ENCODE results near the gene AFAP1.

AFAP1 gene

DNA sequence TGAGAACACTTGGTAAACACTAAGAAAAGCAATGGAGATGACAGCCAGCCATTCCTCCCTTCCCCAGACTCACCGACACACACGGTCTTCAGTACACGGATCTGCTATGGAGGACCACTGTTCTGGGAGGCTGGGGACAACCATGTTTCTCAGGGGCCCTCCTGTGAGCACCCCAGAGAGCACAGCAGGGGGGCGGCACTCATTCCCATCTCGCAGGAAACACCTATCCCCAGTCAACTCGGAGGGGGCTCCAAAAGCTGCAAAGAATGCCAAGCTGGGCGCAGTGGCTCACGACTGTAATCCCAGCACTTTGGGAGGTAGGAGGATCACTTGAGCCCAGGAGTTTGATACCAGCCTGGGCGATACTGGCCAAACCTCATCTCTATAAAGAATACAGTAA, 172.1 kb downstream of the AFAP1 start:
- H3K4me1 ChIP-seq (ENCODE audit: control insufficient read depth in 2 of 2, insufficient read depth in 2 of 2, low read length in 2 of 2): peaks cover 11% of the 10 kb centered on the region in 2 donors
- no peak overlapping the region for H3K27ac ChIP-seq (ENCODE audit: low read depth in 2 of 2, low read length in 2 of 2)
- no peak overlapping the region for H3K9ac ChIP-seq (ENCODE audit: low read depth in 1 of 2, low read length in 2 of 2)
- peaks cover 42 to 48% of the 10 kb centered on the region in 2 donors for H3K36me3 ChIP-seq (ENCODE audit: control insufficient read depth in 2 of 2, insufficient read depth in 2 of 2, low read length in 2 of 2)
- H3K9me3 ChIP-seq (ENCODE audit: control insufficient read depth in 2 of 2, low read length in 2 of 2): no peaks in the 10 kb centered on the region
- H3K27me3 ChIP-seq (ENCODE audit: control insufficient read depth in 2 of 2, insufficient read depth in 2 of 2, low read length in 2 of 2): no peaks in the 10 kb centered on the region
- no peak overlapping the region for H3K4me3 ChIP-seq (ENCODE audit: low read length in 2 of 2)

DNA sequence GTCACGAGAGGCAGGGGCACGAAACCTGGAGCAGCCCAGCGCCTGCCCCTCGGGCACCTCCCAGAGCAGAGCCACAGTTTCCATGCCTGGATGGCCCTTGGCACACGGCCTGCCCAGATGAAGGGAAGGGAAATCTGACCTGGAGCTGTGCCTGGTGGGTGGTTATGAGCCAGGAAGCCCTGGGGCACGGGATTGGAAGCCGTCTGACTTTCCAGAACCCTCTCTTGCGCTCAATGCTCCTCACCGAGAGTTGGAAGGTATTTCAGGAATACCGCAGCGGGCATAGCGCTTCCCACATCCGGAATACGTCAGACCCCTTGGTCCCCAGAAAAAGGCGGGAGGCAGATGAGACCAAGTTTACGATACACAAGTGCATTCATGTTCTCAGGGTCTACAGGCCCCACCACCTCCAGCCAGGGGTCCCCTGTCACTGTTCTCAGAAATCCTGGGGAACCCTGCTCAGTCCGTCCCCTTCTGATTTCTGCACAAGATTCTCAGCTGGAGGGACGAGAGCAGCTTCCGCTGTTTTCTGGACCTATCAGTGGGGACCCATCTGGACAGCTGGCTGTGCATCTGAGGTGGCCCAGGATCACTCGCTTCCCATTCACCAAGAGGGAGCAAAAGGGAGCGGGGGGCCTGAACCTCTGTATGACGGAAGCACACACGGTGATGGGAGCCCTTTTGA, 172.9 kb downstream of the AFAP1 start:
- Histone ChIP-seq H3K9me3 (ENCODE audit: control insufficient read depth in 2 of 2, low read length in 2 of 2) (no peaks in the 10 kb centered on the region), H3K36me3 (ENCODE audit: control insufficient read depth in 2 of 2, insufficient read depth in 2 of 2, low read length in 2 of 2) (peaks cover 42 to 47% of the 10 kb centered on the region in 2 donors), H3K4me1 (ENCODE audit: control insufficient read depth in 2 of 2, insufficient read depth in 2 of 2, low read length in 2 of 2) (peaks cover 3 to 4% of the 10 kb centered on the region in 2 donors), H3K27me3 (ENCODE audit: control insufficient read depth in 2 of 2, insufficient read depth in 2 of 2, low read length in 2 of 2) (no peaks in the 10 kb centered on the region), H3K27ac (ENCODE audit: low read depth in 2 of 2, low read length in 2 of 2) (no peak overlapping the region), H3K4me3 (ENCODE audit: low read length in 2 of 2) (no peak overlapping the region), H3K9ac (ENCODE audit: low read depth in 1 of 2, low read length in 2 of 2) (no peak overlapping the region)

DNA sequence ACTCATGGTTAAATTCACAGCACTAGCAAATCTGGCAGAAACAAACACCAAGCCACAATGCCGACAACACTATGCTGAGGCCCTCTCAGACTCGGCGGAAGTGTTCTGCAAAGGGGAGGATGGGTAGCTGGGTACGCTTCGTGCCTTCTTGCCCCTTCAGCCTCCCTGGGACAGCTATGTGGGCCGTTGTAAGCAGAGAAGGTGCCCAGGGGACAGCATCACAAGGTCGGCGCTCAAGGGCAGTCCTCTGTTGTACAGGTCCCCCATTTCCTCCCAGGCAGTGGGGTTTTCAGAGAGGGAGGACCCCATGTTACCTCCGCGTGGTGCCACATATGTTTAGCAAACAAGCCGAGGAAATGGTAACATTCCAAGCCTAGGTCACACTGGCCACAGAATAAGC, 173.6 kb downstream of the AFAP1 start:
- H3K36me3 ChIP-seq (ENCODE audit: control insufficient read depth in 2 of 2, insufficient read depth in 2 of 2, low read length in 2 of 2): peaks cover 45 to 52% of the 10 kb centered on the region in 2 donors
- no peaks in the 10 kb centered on the region for H3K4me1 ChIP-seq (ENCODE audit: control insufficient read depth in 2 of 2, insufficient read depth in 2 of 2, low read length in 2 of 2)
- H3K4me3 ChIP-seq (ENCODE audit: low read length in 2 of 2): no peak overlapping the region
- H3K9ac ChIP-seq (ENCODE audit: low read depth in 1 of 2, low read length in 2 of 2): no peak overlapping the region
- no peaks in the 10 kb centered on the region for H3K9me3 ChIP-seq (ENCODE audit: control insufficient read depth in 2 of 2, low read length in 2 of 2)
- no peak overlapping the region for H3K27ac ChIP-seq (ENCODE audit: low read depth in 2 of 2, low read length in 2 of 2)
- no peaks in the 10 kb centered on the region for H3K27me3 ChIP-seq (ENCODE audit: control insufficient read depth in 2 of 2, insufficient read depth in 2 of 2, low read length in 2 of 2)

DNA sequence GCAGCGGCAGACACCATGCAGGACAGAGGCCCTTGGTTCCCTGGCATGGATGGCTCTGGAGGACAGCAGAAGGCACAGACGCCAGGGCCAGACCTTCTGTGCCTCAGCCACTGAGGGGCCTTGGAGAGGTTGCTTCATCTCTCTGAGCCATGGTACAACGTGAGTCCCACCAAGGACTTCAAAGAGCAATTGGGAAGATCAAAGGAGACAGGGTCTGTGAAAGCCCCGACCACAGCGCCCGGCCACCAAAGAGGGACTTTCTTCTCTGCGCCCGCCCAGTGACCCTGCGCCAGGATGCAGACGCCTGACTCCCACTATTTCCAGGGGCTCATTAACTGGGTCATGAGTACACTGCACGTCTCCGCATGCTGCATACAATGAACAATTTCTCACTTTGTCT, 174.0 kb downstream of the AFAP1 start:
- Histone ChIP-seq H3K36me3 (ENCODE audit: control insufficient read depth in 2 of 2, insufficient read depth in 2 of 2, low read length in 2 of 2) (peaks cover 44 to 51% of the 10 kb centered on the region in 2 donors), H3K4me1 (ENCODE audit: control insufficient read depth in 2 of 2, insufficient read depth in 2 of 2, low read length in 2 of 2) (no peaks in the 10 kb centered on the region), H3K9me3 (ENCODE audit: control insufficient read depth in 2 of 2, low read length in 2 of 2) (no peaks in the 10 kb centered on the region), H3K4me3 (ENCODE audit: low read length in 2 of 2) (no peak overlapping the region), H3K27me3 (ENCODE audit: control insufficient read depth in 2 of 2, insufficient read depth in 2 of 2, low read length in 2 of 2) (no peaks in the 10 kb centered on the region), H3K27ac (ENCODE audit: low read depth in 2 of 2, low read length in 2 of 2) (no peak overlapping the region), H3K9ac (ENCODE audit: low read depth in 1 of 2, low read length in 2 of 2) (no peak overlapping the region)

DNA sequence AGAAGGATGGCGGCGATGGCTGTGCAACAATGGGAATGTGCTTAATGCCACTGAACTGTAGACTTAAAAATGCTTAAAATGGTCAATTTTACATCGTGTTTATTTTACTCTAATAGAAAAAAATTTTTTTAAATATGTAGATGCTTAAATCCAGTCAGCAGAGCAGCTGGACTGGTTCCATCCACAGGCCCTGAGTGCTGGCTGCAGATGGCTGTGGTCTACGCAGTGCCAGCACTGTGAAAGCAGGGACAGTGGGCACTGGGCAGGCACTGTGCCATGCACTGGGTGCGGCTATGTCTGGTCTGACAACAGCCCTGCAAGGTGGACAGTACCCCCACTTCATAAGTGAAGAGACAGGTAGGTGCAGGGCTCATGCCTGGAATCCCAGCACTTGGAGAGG, 175.2 kb downstream of the AFAP1 start:
- Histone ChIP-seq H3K4me3 (ENCODE audit: low read length in 2 of 2) (no peak overlapping the region), H3K36me3 (ENCODE audit: control insufficient read depth in 2 of 2, insufficient read depth in 2 of 2, low read length in 2 of 2) (peaks cover 41 to 51% of the 10 kb centered on the region in 2 donors), H3K9ac (ENCODE audit: low read depth in 1 of 2, low read length in 2 of 2) (no peak overlapping the region), H3K9me3 (ENCODE audit: control insufficient read depth in 2 of 2, low read length in 2 of 2) (no peaks in the 10 kb centered on the region), H3K27ac (ENCODE audit: low read depth in 2 of 2, low read length in 2 of 2) (no peak overlapping the region), H3K27me3 (ENCODE audit: control insufficient read depth in 2 of 2, insufficient read depth in 2 of 2, low read length in 2 of 2) (no peaks in the 10 kb centered on the region), H3K4me1 (ENCODE audit: control insufficient read depth in 2 of 2, insufficient read depth in 2 of 2, low read length in 2 of 2) (no peaks in the 10 kb centered on the region)

DNA sequence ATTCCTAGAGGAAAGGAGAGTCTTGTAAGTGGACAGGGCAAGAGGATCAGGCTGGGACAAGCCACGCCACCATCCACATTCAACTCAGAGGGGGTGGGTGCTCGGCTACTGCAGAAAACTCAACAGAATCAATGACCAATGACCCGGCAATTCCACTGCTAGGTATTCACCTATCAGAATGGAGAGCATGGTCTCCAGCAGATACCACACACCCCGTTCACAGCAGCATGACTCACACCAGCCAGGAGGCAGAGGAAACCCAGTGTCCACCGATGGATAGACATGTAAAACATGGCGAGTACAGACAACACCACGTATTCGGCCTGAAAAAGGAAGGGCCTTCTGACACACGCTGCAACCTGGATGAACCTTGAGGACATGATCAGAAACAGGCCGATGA, 175.9 kb downstream of the AFAP1 start:
- Histone ChIP-seq H3K4me1 (ENCODE audit: control insufficient read depth in 2 of 2, insufficient read depth in 2 of 2, low read length in 2 of 2) (no peaks in the 10 kb centered on the region), H3K9ac (ENCODE audit: low read depth in 1 of 2, low read length in 2 of 2) (no peak overlapping the region), H3K27me3 (ENCODE audit: control insufficient read depth in 2 of 2, insufficient read depth in 2 of 2, low read length in 2 of 2) (no peaks in the 10 kb centered on the region), H3K4me3 (ENCODE audit: low read length in 2 of 2) (no peak overlapping the region), H3K27ac (ENCODE audit: low read depth in 2 of 2, low read length in 2 of 2) (no peak overlapping the region), H3K9me3 (ENCODE audit: control insufficient read depth in 2 of 2, low read length in 2 of 2) (no peaks in the 10 kb centered on the region), H3K36me3 (ENCODE audit: control insufficient read depth in 2 of 2, insufficient read depth in 2 of 2, low read length in 2 of 2) (peaks cover 41 to 52% of the 10 kb centered on the region in 2 donors)

DNA sequence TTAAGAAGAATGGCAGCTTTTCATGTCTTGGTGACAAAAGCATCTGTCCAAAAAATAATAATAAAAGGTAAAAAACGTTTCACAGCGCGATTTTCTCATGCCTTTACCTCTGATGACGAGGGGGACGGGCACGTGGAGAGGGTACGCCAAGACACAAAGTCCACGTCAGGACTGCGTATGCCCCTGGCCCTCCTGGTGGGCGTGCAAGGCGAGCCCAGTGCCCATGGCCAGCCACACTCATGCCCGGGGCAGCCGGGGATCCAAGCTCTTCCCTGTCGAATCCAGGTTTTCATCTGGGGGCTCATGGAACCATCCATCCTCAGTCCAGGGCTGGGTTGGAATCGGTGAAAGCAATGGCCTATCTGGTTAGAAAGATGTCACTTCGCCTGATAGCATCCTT, 176.6 kb downstream of the AFAP1 start:
- H3K4me3 ChIP-seq (ENCODE audit: low read length in 2 of 2): no peak overlapping the region
- no peak overlapping the region for H3K9ac ChIP-seq (ENCODE audit: low read depth in 1 of 2, low read length in 2 of 2)
- H3K36me3 ChIP-seq (ENCODE audit: control insufficient read depth in 2 of 2, insufficient read depth in 2 of 2, low read length in 2 of 2): peaks cover 35 to 47% of the 10 kb centered on the region in 2 donors
- no peaks in the 10 kb centered on the region for H3K27me3 ChIP-seq (ENCODE audit: control insufficient read depth in 2 of 2, insufficient read depth in 2 of 2, low read length in 2 of 2)
- no peak overlapping the region for H3K27ac ChIP-seq (ENCODE audit: low read depth in 2 of 2, low read length in 2 of 2)
- no peaks in the 10 kb centered on the region for H3K4me1 ChIP-seq (ENCODE audit: control insufficient read depth in 2 of 2, insufficient read depth in 2 of 2, low read length in 2 of 2)
- H3K9me3 ChIP-seq (ENCODE audit: control insufficient read depth in 2 of 2, low read length in 2 of 2): no peaks in the 10 kb centered on the region

DNA sequence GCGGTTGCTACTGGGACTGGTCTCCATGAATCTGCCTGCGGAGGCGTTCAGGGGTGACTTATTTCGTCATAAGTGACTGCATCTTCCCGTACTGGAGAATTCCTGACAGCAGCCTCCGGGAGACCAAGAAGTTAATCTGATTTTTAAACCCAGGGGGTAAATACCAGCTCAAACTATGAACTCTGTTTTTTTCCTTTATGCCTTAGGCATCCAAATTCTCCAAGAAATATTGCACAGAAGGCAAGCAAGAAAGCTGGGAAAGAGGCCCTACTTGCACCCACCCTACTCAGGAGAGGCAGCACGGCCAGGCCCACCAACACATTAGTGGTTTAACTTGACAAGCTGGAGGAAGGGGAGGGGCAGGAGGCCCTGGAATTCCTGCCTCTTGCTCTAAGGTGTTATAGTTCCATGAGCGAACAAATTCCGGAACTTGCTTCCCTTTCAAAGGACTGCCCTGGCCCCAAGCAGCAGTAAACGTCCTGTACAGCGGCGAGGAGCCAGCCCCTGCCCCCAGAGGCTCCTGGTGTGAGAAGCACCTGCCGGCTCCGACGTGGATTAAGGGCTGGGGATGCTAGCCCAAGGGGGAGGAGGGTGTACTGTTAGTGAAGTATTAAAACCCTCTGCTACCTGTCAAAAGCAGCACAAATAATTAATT, 177.2 kb downstream of the AFAP1 start:
- H3K4me3 ChIP-seq (ENCODE audit: low read length in 2 of 2): no peak overlapping the region
- no peak overlapping the region for H3K27ac ChIP-seq (ENCODE audit: low read depth in 2 of 2, low read length in 2 of 2)
- H3K9ac ChIP-seq (ENCODE audit: low read depth in 1 of 2, low read length in 2 of 2): no peak overlapping the region
- peaks cover 0 to 5% of the 10 kb centered on the region in 2 donors for H3K4me1 ChIP-seq (ENCODE audit: control insufficient read depth in 2 of 2, insufficient read depth in 2 of 2, low read length in 2 of 2)
- H3K36me3 ChIP-seq (ENCODE audit: control insufficient read depth in 2 of 2, insufficient read depth in 2 of 2, low read length in 2 of 2): peaks cover 34 to 47% of the 10 kb centered on the region in 2 donors
- no peaks in the 10 kb centered on the region for H3K27me3 ChIP-seq (ENCODE audit: control insufficient read depth in 2 of 2, insufficient read depth in 2 of 2, low read length in 2 of 2)
- H3K9me3 ChIP-seq (ENCODE audit: control insufficient read depth in 2 of 2, low read length in 2 of 2): no peaks in the 10 kb centered on the region

DNA sequence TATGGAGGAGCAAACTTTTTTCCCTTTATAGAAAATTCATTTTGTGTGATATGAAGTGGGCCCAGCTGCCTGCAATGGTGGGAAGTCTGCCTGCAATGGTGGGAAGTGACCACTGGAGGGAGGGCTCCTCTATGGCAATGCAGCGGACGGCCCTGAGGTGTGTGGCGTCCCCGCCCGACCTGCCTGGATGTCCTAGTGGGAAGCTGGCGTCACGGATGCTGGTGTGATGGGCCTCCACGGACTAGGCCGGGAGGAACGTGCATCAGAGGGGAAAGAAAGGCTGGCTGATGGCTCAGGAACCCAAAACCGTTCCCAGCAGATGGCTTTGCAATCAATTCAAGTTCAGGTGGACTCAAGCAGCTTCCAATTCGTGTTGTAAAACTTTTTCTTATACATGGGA, 177.9 kb downstream of the AFAP1 start:
- Histone ChIP-seq H3K27me3 (ENCODE audit: control insufficient read depth in 2 of 2, insufficient read depth in 2 of 2, low read length in 2 of 2) (no peaks in the 10 kb centered on the region), H3K9ac (ENCODE audit: low read depth in 1 of 2, low read length in 2 of 2) (no peak overlapping the region), H3K4me1 (ENCODE audit: control insufficient read depth in 2 of 2, insufficient read depth in 2 of 2, low read length in 2 of 2) (peaks cover 0 to 11% of the 10 kb centered on the region in 2 donors), H3K36me3 (ENCODE audit: control insufficient read depth in 2 of 2, insufficient read depth in 2 of 2, low read length in 2 of 2) (peaks cover 32 to 39% of the 10 kb centered on the region in 2 donors), H3K9me3 (ENCODE audit: control insufficient read depth in 2 of 2, low read length in 2 of 2) (no peaks in the 10 kb centered on the region), H3K27ac (ENCODE audit: low read depth in 2 of 2, low read length in 2 of 2) (no peak overlapping the region), H3K4me3 (ENCODE audit: low read length in 2 of 2) (no peak overlapping the region)

DNA sequence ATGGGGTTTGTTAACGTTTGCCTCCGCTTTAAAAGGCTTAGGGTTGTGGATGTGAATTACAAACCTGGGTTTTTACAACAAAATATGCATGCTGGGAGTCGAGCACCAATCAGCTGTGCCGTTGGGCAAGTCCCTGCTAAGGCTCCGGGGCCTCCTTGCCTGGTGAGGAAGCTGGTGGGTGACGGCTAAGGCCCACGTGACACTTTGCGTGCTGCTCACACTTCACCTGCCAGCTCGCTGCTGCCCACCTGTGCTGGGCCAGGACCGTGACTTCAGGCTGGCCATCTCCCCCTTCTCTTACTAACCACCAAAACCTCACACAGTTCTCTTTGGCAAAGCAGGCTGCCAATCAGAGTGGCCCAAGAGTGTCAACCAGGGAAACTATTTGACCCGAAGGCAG, 178.3 kb downstream of the AFAP1 start:
- Histone ChIP-seq H3K27me3 (ENCODE audit: control insufficient read depth in 2 of 2, insufficient read depth in 2 of 2, low read length in 2 of 2) (no peaks in the 10 kb centered on the region), H3K9ac (ENCODE audit: low read depth in 1 of 2, low read length in 2 of 2) (no peak overlapping the region), H3K4me1 (ENCODE audit: control insufficient read depth in 2 of 2, insufficient read depth in 2 of 2, low read length in 2 of 2) (peaks cover 0 to 11% of the 10 kb centered on the region in 2 donors), H3K27ac (ENCODE audit: low read depth in 2 of 2, low read length in 2 of 2) (no peak overlapping the region), H3K36me3 (ENCODE audit: control insufficient read depth in 2 of 2, insufficient read depth in 2 of 2, low read length in 2 of 2) (peaks cover 32 to 37% of the 10 kb centered on the region in 2 donors), H3K9me3 (ENCODE audit: control insufficient read depth in 2 of 2, low read length in 2 of 2) (no peaks in the 10 kb centered on the region), H3K4me3 (ENCODE audit: low read length in 2 of 2) (no peak overlapping the region)

Data from mucosa of rectum (tissue), 2 donors.